DMS79 treated with DMSO at 0.1 percent for 48 hours (cell line): ENCODE data around the gene ARHGEF4.
"Not testable (repeated sequence)": the region's sequence is repeated elsewhere in the genome, so short reads cannot be mapped to it uniquely, and the experiment has no call there.

Experiments
- DNase-seq: peaks from one replicate; lab custom pipeline; 2025; lab: John Stamatoyannopoulos, UW

ARHGEF4 gene

DNA sequence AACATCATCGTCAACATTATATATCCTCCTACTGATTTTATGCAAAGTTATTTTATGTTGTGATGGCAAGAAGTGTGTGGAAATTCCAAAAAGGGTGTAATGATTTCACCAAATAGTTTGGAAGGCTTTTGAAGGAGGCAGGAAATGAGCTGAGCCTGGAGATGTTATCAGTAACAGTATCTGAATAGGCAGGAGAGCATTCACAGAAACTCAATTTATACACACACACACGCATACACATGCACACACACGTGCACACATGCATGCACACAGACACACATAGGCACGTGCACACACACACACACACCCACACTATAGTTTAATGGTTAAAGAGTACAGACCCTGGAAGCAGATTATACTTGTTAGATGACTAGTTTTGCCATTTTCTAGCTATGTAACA lies 47.3 kb downstream of the ARHGEF4 start:
- no peak for DNase-seq

DNA sequence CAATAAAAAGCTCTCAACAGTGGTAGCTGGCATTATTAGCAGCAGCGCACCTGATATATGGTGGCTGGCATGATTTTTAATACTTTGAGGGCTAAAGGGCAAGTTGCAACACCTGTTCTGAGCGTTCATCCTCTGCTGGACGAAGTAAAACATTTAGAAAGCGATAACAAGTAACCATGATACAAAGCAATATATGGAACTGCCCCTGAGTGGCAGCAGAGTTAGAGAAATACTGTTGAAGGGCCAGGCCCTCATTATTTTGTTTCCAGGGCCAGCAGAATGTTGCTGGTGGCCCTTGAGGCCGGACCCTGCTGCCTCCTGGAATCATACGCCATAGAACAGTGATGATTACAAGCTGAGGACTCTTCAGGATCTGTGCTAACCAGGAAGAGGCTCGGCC lies 47.8 kb downstream of the ARHGEF4 start:
- DNase-seq = no peak

DNA sequence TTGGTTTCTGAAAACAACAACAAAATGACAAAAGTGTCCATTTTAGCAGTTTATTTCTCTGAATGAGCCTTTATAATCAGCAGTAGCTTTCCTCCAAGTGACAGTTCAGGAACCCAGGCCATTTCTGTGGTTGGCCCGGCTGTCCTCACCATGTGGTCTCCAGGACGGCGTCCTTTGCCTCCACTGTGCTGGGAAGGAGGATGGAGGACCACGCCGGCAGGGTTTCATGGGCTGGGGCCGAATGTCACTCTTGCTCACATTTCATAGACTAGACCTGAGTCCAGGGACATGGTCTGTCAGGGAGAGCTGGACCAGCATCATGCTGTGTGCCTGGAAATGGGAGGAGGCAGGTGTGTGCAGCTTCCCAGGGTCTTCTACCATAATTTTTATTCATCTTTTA lies 50.9 kb downstream of the ARHGEF4 start:
- DNase-seq = no peak

DNA sequence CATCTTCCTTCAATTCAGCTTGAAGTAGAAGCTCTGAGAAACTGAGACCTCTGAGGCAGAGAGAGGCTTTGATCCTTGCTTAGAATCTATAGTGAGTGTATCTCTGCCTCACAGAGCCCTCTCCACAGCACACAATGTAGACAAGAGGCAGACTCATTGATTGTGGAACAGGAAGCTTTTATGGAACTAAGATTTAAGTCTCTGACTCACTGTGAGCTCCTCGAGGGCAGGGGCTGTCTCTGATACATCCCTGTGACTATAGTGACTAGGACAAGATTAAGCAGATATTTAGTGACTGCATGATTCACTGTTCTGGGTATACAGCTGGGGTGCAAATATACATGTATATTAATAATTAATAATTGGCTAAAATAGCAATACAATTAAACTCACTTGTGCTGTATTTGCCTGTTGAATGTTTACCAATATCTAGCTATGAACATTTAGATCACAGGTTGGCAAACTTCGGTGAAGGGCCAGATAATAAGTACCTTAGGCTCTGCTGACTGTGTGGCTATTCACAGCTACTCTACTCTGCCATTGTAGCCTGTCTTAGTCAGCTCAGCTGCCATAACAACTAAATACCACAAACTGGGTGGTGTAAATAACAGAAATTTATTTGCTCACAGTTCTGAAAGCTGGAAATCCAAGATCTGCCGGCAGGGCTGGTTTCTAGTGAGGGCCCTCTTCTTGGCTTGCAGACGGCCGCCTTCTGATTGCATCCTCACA lies 54.4 kb downstream of the ARHGEF4 start:
- DNase-seq = no peak

DNA sequence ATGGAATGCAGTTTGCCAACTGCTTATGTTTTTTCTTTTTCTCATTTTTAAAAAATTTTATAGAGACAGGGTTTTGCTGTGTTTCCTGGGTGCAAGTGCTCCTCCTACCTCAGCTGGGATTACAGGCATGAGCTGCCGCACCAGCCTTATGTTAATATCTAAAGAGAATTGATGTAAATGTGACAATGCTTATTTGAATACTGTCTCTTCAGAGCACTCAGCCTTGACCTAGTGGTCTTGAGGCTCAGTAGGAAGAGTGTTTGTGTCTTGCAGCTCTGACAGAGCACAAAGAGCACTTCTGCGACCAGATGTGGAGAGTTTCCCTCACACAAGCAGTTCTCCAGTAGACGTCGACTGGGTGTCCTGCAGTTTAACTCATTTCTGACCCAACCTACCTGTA lies 55.3 kb downstream of the ARHGEF4 start:
- peak; percentile 18 for DNase-seq

DNA sequence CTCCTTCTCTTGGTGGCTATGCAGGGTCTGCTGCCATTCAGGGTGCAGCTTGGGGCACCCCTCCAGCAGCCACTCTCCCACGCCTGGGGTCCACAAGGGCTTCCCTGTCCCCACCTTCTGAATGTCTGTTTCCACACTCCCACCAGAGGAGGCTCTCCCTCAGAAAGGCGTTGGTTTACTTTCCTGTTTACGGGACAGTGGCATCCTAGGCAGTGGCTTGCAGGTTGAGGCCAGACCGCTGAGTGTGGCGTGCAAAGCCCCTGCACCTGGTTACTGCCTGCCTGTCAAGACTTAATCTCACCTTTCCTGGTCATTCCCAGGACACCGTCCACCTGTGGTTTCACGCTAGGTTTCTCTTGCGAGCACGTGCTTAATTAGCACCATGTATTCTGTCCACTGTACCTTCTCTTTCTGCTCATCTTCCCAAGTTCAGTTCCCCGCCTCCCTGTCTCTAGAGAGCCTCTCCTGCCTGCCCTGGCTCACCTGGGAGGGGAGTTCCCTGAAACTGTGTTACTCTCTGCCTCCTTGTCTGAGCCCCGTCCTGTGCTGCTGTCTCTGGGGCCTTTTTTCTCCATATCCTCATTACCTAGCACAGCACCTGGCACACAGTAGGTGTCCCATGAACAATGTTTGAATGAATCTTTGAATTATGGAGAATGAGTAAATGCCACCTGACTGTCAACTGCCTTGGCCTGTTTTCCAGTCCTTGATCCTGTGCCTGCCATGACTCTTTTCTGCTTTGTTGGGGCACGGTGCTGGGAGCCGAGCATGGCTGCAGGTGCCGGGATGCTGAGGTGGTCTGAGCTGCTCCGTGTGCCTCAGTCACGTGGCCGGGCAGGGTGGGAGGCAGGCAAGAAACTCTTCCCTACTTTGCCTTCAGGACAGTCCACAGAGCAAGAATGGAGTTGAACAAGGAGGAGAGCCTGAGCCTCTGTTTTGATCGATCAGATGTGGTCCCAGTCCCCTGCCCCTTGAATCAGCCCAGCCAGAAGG lies 56.4 kb downstream of the ARHGEF4 start:
- DNase-seq = no peak

DNA sequence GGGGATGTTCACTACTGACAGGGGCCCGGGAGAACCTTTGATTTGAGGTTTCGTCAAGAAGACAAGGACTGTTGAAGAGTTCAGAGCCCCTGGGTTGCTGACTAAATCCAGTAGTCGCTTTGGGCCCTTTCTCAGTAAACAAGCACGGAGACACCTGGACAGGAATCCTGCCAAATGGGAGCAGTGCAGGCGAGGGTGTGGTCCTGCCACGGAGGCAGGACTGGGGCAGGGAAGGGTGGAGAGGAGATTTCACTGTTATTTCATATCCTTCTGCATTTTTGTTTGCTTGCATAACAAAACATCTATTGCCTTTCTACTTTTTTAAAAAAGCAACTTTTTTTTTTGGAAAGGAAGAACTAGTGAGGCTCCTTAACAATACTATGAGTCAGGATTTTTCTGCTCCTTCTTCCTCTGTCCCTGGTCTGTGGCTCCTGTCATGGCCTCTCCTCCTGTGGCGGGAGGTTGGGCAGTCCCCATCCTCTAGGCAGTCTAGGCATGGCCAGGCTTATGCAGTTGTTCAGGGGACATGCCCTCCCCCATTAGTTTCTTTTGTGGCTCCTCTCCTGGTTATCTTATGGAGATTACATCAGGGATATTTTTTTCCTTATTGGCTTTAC lies 57.7 kb downstream of the ARHGEF4 start:
- DNase-seq = no peak

DNA sequence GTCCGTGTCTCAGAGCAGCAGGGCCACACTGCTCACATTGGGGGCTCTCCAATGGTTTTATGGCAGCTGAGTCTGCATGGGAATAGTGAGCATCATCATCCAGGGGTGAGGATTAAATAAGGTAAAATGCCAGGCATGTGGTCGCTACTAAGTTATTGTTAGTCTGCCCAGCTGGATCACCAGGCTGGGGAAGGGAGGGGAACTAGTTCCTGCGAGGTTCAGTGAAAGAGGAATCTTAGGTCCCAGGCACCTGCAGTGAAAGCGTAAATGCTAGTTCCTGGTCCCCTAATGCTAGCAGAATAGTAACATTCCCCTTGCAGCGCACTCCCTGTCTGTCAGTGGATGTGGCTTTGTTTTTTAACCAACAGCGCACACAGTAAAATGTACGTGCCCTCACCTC lies 60.1 kb downstream of the ARHGEF4 start:
- DNase-seq = no peak

DNA sequence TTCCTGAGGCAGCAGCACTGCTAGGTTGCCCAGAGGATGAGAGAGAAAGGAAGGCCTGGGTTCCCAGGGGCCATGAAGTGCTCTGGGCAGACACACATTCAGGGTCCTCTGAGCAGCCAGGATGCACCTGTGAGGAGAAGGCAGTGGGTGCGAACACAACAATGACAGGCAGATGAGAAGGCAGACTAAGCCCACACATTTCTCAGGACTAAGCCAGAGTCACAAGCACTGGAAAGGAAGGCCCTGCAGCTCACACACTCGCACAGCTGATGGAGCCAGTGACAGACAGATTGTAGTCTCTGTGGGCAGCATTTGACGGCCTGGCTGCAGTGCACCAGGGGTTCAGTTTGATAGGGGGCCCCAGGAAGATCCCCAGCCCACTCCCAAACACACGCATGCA lies 61.8 kb downstream of the ARHGEF4 start:
- no peak for DNase-seq

DNA sequence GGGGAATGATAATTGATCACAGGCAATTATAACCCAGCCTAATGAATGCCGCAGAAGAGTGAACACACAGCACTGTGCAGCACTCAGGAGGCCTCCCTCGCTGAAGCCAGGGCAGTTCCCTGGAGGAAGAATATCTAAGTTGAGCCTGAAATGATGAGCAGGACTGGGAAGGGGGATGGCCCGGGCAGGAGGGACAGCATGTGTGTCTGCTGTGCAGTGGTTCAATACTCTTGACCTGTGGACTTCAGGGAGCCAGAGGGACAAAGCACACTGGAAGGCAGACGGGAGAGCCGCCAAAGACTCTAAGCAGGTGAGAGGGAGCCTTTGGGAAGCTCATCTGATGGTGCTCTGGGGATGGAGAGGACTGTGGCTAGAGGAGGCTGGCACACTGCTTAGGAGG lies 62.6 kb downstream of the ARHGEF4 start:
- no peak for DNase-seq

DNA sequence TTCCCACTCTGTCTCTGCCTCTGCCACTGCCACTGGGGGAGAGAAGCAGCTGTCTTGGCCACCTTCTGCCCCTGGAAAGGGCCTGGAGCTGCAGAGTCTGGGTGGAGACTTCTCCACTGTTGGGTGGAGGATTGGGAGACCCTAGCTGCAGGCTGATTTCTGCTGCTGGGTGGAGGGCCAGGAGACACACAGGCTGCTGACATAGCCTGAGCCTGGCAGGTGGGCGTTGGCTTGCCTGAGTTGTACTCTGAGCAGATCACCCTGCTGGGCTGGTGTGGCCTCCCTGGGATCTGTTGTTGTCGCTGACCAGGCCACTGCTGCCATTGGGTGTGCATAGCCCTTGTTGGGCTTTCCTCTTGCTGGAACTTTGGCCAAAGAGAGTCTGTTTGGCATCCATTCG lies 64.3 kb downstream of the ARHGEF4 start:
- DNase-seq = no peak

DNA sequence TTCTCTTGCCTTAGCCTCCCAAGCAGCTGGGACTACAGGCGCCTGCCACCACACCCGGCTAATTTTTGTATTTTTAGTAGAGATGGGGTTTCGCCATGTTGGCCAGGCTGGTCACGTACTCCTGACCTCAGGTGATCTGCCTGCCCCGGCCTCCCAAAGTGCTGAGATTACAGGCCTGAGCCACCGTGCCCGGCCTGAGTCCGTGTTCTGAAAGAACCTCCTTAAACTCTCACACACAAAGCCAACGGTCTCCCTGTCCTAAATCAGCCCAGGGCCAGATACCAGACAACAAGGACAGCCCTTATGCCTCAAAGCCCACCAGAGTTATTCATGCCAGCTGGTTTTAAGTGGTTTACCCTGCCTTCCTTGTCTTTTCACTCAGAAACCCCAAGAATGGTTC lies 64.9 kb downstream of the ARHGEF4 start:
- DNase-seq = not testable (repeated sequence)

DNA sequence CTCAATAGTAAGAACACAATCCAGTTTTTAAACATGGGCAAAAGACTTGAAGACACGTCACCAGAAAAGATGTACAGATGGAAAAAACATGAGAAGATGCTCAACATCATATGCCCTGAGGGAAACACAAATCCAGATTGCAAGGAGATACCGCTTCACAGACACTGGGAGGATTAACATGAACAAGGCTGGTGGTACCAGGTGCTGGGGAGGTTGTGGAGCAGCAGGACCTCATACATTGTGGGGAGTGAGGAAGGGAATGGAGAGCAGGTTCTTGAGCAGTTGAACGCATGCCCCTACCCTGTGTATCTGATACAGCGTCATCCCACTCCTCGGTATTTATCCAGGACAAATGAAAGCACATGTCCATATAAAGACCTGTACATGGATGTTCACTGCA lies 72.1 kb downstream of the ARHGEF4 start:
- no peak for DNase-seq

DNA sequence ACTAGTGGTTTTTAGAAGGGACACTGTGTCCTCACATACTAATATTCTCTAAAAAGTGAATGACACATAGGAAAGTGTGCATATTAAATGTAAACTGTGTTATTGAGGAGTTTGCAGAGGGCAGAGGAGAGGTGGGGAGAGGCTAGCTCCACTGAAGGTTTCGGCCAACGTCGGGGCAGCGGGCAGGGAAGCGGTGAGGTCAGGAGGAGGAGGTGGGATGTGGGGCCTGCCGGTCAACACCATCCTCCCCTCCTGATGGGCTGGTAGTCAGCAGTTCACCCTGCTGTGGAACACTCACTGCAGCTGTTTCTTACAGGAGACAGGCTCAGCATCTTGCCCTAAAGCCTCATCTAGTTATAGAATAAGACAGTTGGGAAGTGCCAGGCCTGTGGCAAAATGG lies 74.2 kb downstream of the ARHGEF4 start:
- no peak for DNase-seq

DNA sequence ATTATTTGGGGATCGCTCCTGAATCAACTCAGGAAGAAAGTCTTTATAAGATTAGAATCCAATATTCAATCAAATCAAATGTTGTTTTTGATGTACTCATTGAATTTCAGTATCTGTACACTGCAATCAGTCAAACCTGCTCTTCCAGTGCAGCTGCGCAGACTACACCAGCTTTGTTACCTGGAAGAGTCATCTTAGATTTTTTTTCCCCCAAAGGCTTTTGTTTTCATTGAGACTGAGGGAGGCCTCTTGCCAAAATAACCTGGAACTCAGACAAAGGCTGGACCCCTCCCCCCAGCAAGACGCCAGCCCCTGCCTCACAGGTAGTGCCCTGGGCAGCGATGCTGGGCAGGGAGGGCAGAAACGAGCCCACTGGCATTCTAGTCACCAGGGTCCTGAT lies 74.8 kb downstream of the ARHGEF4 start:
- peak; percentile 18 for DNase-seq

DNA sequence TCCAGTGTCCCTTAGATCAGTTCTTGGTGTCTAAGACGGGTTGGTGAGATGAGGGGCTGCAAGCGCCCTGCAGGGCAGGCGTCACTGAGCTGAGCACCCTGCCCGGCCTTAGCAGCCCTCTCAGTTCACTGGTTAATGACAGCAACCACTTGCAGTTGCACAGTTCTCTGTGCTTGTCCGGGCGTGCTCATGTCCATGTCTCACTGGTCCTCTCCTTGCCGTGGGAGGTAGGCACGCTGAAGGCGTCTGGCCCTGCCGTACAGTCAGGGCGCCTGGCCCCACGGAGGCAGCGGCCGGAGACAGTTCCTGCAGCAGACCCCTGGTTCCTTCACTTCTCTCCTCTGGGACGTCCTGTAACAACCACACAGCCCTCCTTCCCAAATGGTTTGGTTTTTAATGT lies 75.3 kb downstream of the ARHGEF4 start:
- no peak for DNase-seq

DNA sequence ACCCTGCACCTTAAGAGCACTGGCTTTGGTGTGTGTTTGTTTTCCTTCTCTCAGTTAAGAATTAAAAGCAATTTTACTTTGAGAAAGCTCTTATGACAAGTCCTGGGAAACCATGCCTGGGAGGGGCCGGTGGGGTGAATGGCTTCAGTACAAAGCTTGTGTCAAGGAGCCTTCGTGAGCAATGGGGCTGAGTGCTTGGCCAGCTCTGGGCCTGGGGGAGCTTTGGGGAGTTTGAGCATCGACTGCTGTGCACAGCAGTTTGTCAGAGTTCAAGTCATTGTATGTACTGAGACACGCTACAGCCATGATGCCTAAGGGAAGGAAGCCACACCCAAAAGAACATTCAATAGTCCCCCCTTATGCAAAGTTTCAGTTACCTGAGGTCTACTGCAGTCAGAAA lies 75.8 kb downstream of the ARHGEF4 start:
- DNase-seq = no peak

DNA sequence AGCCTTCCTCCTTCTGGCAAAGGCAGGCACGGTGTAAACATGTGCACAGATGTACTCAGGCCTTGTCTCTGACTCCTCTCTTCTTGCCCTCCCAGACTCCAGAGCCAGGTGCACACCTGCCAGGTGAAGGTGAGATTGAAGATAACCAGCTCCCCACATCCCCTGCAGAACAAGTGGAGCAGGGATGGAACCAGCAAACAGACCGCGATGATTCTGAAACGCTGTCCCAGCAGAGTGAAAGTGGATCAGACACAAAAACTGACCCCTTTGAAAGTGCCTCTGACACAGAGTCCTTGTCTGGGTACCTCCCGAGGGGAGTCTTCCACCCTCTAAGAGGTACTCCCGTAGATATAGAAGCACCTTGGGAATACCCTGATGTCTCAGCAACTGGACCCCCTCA lies 77.2 kb downstream of the ARHGEF4 start:
- DNase-seq = no peak

DNA sequence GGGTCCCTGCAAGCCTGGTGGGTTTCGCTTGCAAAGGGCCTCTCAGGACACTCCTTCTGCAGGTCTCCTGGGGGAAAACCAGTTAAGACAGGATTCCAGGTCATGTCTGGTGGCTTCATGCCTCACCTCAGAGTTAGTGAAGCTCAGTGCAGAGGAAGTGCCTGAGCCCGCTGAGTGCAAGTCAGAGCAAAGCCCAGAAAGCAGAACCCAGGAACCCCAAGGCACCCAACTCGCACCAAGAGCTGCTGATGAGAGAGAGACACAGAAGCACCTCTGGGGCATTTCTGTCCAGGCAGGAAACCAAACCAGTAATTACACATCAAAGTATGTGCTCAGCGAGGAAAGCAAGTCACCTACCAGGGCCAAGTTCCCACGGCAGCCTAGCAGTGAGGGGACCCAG lies 78.4 kb downstream of the ARHGEF4 start:
- DNase-seq = no peak

DNA sequence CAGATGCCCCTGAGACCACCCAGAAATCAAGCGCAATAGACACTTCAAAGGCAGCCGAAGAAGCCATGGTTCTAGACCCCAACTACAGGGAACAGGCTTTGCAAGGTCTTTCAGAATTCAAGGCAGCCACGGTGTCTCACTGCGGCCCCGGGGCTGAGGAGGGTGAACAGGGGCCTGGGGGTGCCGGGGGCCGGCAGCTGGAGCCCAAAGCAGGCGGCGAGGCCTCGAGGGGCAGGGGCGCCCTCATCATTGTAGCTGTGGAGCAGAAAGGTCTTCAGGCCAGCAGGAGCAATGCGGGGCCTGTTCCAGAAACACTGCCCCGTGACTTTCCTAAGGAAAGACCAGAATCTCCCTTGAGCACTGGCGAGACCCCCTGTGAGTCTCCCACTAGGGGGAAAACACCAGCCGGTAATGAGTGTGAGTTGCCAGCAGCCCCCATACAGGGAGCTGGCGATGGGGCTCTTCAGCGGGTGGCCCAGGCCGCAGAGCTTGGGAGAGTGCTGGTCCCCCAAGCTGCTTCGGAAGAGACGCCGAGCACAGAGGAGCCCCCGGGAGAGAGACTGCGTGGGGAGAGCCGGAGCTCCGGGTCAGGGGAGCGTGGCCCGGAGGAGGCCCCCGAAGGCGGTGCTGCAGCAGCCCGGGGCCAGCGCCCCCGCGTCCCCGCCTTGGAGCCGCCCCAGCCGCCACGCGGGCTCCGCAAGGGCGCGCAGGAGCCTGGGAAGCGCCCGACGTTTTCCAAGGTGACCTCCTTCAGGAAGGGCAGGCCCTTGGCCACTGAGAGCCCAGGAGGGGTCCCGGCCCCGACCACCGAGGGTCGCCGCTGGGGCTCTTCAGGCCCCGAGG lies 79.1 kb downstream of the ARHGEF4 start:
- no peak for DNase-seq

DNA sequence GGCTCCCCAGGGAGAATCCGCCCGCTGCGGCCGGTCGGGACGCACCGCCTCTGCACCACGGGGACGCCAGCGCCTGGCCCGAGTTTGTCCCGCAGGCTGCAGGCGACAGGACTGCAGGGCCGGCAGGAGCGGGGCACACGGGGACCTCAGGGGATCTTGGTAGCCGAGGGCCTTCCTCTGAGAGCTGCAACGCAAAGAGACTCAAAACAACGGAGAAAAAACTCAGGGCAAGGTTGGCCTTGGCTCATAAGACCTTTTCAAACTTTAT lies 79.7 kb downstream of the ARHGEF4 start:
- DNase-seq = no peak

DNA sequence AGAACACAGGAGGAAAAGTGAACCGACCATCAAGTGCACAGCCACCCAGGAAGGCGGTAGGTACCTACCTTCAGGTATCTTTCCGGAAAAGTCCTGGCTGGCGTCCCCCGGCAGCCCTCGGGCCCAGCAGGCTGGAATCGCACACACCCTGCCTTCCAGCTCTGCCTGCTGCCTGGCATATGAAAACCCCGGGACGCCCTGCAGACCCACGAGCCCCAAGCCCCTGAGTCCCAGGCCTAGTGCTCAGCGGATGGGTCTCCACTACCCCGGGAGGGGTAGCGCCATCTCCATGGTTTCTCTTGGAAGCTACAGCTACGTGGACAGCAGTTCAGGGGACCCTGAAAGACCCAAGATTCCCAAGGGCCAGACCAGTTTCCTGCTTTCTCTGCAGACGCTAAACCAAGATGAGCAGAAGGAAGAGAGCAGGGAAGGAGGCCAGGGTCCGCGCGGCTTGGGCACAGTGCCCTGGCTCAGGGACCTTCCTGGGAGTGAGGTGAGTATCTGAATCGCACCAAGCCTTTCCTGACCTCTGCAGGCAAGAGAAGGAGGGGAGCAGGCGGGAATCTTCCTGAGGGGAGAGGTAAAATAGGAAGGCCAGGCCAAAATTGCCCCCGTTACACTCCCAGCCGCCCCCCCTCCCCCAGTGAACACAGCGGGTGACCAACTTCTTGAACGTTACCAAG lies 80.4 kb downstream of the ARHGEF4 start:
- no peak for DNase-seq
